Lower leg skin (tissue), 3 donors: ENCODE results near the gene PRKD3.

Experiments used
- CTCF ChIP-seq, 3 donors: fragments of 450-650 bp; IDR thresholded peaks; one replicate each; pipeline ENCODE4 v1.5.1; 2016; ENCODE audit warnings: antibody characterized with exemption in 3 of 3, mild to moderate bottlenecking in 3 of 3, moderate library complexity in 2 of 3
- POLR2A ChIP-seq, 2 donors: fragments of 450-650 bp; IDR thresholded peaks; one replicate each; pipeline ENCODE4 v1.6.1; 2016 to 2017; ENCODE audit warnings: antibody characterized with exemption in 2 of 2, mild to moderate bottlenecking in 1 of 2, moderate library complexity in 1 of 2

- TF ChIP-seq CTCF (IDR thresholded peaks at IDR 0.05) = no peak
- no peak for TF ChIP-seq POLR2A (IDR thresholded peaks at IDR 0.05)
Measured at GRCh38 chr2:37300578-37300977, 24.1 kb downstream of the PRKD3 start.
